Measurements from ENCODE around the gene STAC3. TPM values are rescaled to one million over a fixed set of nuclear protein-coding genes. Genes with fewer than 3 reads are reported as not detected.

The STAC3 gene
- total RNA-seq, 1 donor from 2014 or later, result 4.6 TPM

DNA sequence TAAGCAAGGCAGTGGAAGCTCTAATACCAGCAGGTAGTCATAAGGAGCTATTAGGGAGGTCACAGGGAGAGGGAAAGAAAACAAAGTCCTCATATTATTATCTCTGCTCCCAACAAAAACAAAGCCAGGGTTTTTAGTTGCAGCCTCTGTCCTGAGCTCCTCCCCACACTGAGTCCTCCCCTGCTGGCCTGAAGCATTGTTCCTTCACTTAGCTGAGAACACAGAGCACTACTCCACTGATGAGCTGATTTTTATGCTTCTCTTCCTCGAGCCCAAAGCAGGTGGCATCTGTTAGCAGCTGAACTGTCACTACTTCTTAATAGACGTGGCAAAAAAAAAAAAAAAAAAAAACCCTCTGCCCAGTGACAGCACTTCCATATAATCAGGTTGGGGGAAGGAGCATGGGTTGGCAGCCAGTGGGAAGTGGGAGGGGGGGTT is 10.5 kb upstream of the STAC3 start:
- Mint-ChIP-seq H3K27ac (no peak overlapping the region), H3K36me3 (ENCODE audit: low read depth) (peaks cover 80% of the 10 kb centered on the region), H3K9me3 (no peaks in the 10 kb centered on the region), H3K4me3 (no peak overlapping the region), H3K4me1 (peaks cover 5% of the 10 kb centered on the region), H3K27me3 (no peaks in the 10 kb centered on the region)
- DNase-seq (no peak), ATAC-seq (ENCODE audit: low read depth) (no peak)
- intact Hi-C loops (cut with micrococcal nuclease), result no loop called here
- POLR2A ChIA-PET, result no interaction called here
- CTCF ChIA-PET, result interaction anchor here (0.6 to 8.1 kb wide), 5 partner anchors 18 to 193 kb away, joined by 3 to 67 read pairs (median 4); partner anchors contain the start of gene INHBE
- TF ChIP-seq, protein P1, sequence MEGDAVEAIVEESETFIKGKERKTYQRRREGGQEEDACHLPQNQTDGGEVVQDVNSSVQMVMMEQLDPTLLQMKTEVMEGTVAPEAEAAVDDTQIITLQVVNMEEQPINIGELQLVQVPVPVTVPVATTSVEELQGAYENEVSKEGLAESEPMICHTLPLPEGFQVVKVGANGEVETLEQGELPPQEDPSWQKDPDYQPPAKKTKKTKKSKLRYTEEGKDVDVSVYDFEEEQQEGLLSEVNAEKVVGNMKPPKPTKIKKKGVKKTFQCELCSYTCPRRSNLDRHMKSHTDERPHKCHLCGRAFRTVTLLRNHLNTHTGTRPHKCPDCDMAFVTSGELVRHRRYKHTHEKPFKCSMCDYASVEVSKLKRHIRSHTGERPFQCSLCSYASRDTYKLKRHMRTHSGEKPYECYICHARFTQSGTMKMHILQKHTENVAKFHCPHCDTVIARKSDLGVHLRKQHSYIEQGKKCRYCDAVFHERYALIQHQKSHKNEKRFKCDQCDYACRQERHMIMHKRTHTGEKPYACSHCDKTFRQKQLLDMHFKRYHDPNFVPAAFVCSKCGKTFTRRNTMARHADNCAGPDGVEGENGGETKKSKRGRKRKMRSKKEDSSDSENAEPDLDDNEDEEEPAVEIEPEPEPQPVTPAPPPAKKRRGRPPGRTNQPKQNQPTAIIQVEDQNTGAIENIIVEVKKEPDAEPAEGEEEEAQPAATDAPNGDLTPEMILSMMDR (IDR thresholded peaks at IDR 0.05), result no peak

DNA sequence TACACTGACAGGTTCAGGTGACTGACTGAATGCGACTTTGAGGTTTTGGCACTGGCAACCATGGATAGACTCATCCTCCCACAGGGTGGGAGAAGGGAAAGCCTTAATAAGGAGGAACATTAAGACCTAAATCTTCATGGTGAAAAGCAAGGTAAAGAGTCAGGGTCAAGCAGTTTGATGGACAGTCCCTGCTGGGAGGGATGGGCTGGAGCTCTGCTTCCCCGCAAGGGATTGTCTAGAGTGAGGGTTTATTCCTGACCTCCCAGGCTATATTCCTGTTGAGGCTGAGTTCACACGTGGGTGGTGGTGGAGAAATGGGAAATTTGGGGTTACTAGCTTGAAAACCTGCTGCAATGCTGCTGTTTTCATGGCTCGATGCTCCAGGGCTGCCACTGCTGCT is 9.4 kb upstream of the STAC3 start:
- Mint-ChIP-seq H3K36me3 (ENCODE audit: low read depth) (peaks cover 83% of the 10 kb centered on the region), H3K4me3 (no peak overlapping the region), H3K4me1 (peaks cover 5% of the 10 kb centered on the region), H3K27me3 (no peaks in the 10 kb centered on the region), H3K27ac (no peak overlapping the region), H3K9me3 (no peaks in the 10 kb centered on the region)
- ATAC-seq (ENCODE audit: low read depth) (no peak), DNase-seq (no peak)
- CTCF ChIA-PET, result interaction anchor here (2.2 to 8.1 kb wide), 2 partner anchors 47 to 194 kb away, joined by 6 to 67 read pairs; partner anchors contain the start of gene INHBE
- POLR2A ChIA-PET, result no interaction called here
- TF ChIP-seq, protein P1 (IDR thresholded peaks at IDR 0.05), result no peak
- intact Hi-C loops (cut with micrococcal nuclease), result no loop called here

DNA sequence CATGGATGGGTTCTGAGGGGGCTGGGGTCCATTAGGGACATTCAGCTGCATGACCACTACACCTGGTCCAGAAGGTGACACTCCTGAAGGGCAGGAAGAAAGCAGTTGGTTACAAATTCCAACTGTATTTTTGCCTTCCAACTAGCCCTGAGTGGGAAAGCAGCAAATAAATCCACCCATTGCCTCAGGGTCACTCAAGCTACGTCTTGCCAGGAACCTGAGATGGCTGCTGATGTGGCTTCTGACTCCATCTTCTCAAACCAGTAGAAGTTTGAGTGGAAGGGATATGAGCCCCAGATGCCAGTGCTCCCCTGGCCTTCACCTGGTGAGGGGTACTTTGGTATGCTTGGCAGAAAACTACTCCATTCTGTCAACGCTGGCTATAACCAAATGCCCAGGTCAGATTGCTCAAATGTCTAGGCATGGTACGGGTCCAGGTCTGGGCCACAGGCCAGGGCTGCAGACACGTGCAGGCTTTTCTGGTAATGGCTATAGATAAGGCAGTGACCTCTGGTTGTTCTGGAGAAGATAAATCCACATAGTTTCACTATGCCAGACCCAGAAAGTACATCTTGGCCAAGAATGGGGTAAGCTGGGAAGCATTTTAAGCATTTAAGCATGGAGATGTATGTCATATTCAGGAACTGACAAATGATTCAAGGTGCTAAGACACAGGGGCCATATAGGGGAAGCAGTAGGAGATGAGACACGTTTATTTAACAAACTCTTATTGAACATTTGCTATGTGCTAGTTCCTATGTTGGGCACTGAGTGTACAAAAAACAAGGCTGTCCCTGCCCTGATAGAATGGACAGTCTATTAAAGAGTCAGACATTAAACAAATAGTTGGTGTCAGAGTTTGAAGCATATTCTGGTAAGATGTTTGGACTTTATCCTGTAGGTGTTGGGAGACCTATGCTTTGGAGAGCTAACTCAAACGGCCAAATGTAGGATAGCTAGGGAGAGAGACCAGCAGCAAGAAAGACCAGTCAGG is 8.3 kb upstream of the STAC3 start:
- DNase-seq (no peak), ATAC-seq (ENCODE audit: low read depth) (no peak)
- intact Hi-C loops (cut with micrococcal nuclease), result no loop called here
- CTCF ChIA-PET, result interaction anchor here (8.1 kb wide), 1 partner anchor 195 kb away, joined by 67 read pairs; the partner anchor contains the start of gene INHBE
- H3K36me3 Mint-ChIP-seq (ENCODE audit: low read depth), result peaks cover 82% of the 10 kb centered on the region
- no peaks in the 10 kb centered on the region for H3K9me3 Mint-ChIP-seq
- H3K4me3 Mint-ChIP-seq, result no peak overlapping the region
- H3K4me1 Mint-ChIP-seq, result peaks cover 5% of the 10 kb centered on the region
- TF ChIP-seq, protein P1 (IDR thresholded peaks at IDR 0.05), result no peak
- POLR2A ChIA-PET, result no interaction called here
- H3K27ac Mint-ChIP-seq, result no peak overlapping the region
- no peaks in the 10 kb centered on the region for H3K27me3 Mint-ChIP-seq

DNA sequence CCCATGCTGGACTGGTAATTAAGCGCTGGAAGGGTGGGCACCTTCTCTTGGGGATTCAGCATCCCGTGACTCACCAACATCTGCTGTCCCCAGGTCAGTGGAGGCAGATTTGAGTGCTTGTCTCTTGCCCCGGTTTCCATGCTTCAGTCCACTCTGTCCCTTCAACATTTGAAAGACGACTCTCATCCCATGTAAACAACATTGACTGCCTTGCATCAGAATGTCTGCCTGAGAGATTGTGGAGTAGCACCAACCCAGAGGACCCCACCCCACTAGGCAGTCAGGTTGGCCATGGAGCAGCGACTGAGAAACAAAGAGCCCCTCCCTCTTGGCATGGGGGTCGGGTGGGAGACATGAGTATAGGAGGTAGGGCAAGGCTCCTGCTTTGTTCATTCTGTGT is 4.9 kb upstream of the STAC3 start:
- Mint-ChIP-seq H3K4me1 (no peaks in the 10 kb centered on the region), H3K27ac (no peak overlapping the region), H3K4me3 (no peak overlapping the region), H3K27me3 (no peaks in the 10 kb centered on the region), H3K36me3 (ENCODE audit: low read depth) (peaks cover 60% of the 10 kb centered on the region), H3K9me3 (no peaks in the 10 kb centered on the region)
- intact Hi-C loops (cut with micrococcal nuclease), result no loop called here
- ChIA-PET POLR2A (no interaction called here), CTCF (no interaction called here)
- TF ChIP-seq, protein P1 (IDR thresholded peaks at IDR 0.05), result no peak
- DNase-seq (no peak), ATAC-seq (ENCODE audit: low read depth) (no peak)

DNA sequence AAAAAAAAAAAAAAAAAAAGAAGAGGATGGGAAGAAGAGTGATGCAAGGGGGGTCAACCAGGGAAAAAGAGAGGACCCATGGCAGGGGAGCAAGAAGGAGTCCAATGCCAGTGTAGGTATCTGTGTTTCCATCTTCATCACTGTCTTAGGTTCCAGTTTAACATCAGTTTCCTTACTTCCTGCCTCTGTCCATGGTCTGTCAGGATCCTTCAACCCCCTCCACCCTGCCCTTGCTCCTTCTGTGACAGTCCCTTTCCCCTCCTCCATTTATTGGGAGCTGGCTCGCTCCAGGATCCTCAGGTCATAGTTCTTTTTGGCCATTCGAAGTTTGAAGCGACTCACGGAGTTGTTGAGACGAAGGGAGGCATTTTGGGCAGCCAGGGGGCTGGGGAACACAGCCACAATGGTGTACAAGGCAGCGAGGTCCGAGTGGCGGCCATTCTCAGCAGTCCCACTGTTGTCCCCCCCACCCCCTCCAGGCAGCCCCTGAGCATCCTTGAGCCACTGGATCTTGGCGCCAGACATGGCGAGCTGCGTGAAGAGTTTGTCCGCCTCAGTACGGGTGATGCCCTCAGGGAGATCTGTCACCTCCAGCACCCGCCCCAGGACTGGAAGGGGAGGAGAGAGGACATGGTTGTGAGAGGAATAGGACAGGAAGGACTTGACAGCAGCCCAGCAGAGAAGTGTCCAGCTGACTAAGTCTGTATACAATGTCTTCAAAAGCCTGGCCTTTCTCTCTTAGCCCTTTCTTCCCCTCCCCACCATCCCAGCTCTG is 3.7 kb upstream of the STAC3 start:
- ChIA-PET CTCF (no interaction called here), POLR2A (no interaction called here)
- TF ChIP-seq, protein P1 (IDR thresholded peaks at IDR 0.05), result no peak
- DNase-seq (no peak), ATAC-seq (ENCODE audit: low read depth) (no peak)
- no peak overlapping the region for H3K4me3 Mint-ChIP-seq
- peaks cover 49% of the 10 kb centered on the region for H3K36me3 Mint-ChIP-seq (ENCODE audit: low read depth)
- no peaks in the 10 kb centered on the region for H3K9me3 Mint-ChIP-seq
- H3K27me3 Mint-ChIP-seq, result no peaks in the 10 kb centered on the region
- H3K27ac Mint-ChIP-seq, result no peak overlapping the region
- H3K4me1 Mint-ChIP-seq, result no peaks in the 10 kb centered on the region
- intact Hi-C loops (cut with micrococcal nuclease), result no loop called here
